Trophoblast cell (in vitro differentiated cells and primary cell): ENCODE data around the gene TAPBPL.
A peak's percentile ranks its signal among the peaks of the same experiment; 100 is the strongest.

Experiments
- DNase-seq, 2 donors: peaks; one replicate each; pipeline ENCODE4 v3.0.0-alpha.2; 2016
- H2AFZ ChIP-seq: 2 replicates; pipeline ENCODE4 v1.6.1; 2013; ENCODE audit warnings: low read length, moderate library complexity, mild to moderate bottlenecking; ENCODE audit not compliant: insufficient read depth, poor library complexity
- H2AK5ac ChIP-seq: 2 replicates; pipeline ENCODE4 v1.6.1; 2013; ENCODE audit warnings: mild to moderate bottlenecking, low read length
- H2BK120ac ChIP-seq: 2 replicates; pipeline ENCODE4 v1.6.1; 2013; ENCODE audit warnings: low read length, mild to moderate bottlenecking, moderate library complexity; ENCODE audit not compliant: insufficient read depth, poor library complexity
- H2BK12ac ChIP-seq: 2 replicates; pipeline ENCODE4 v1.6.1; 2013; ENCODE audit warnings: mild to moderate bottlenecking, low read length, moderate library complexity
- H2BK5ac ChIP-seq: 2 replicates; pipeline ENCODE4 v1.6.1; 2013; ENCODE audit warnings: low read length, low read depth, moderate library complexity, mild to moderate bottlenecking; ENCODE audit not compliant: poor library complexity
- H3K14ac ChIP-seq: 2 replicates; pipeline ENCODE4 v1.6.1; 2013; ENCODE audit warnings: mild to moderate bottlenecking, low read length
- H3K18ac ChIP-seq: 2 replicates; pipeline ENCODE4 v1.6.1; 2013; ENCODE audit warnings: mild to moderate bottlenecking, low read length
- H3K23ac ChIP-seq: 2 replicates; pipeline ENCODE4 v1.6.1; 2013; ENCODE audit warnings: low read length
- H3K27ac ChIP-seq: 2 replicates; pipeline ENCODE4 v1.5.1; 2013; ENCODE audit warnings: low read depth, mild to moderate bottlenecking, inconsistent platforms, low read length, moderate library complexity
- H3K27me3 ChIP-seq: 2 replicates; pipeline ENCODE4 v1.6.1; 2013; ENCODE audit warnings: inconsistent platforms, mild to moderate bottlenecking, low read length, moderate library complexity; ENCODE audit not compliant: insufficient read depth
- H3K36me3 ChIP-seq, 2 experiments: 1 replicate in 1 of 2; 2 replicates in 1 of 2; pipeline ENCODE4 v1.6.1; 2013; ENCODE audit warnings: low read length in 2 of 2, mild to moderate bottlenecking in 2 of 2, moderate library complexity in 1 of 2; ENCODE audit not compliant: insufficient read depth in 2 of 2, control insufficient read depth in 1 of 2
- H3K4ac ChIP-seq: 2 replicates; pipeline ENCODE4 v1.6.1; 2013; ENCODE audit warnings: low read depth, mild to moderate bottlenecking, low read length, moderate library complexity
- H3K4me1 ChIP-seq, 2 experiments: 1 replicate in 1 of 2; 2 replicates in 1 of 2; pipeline ENCODE4 v1.6.1; 2013; ENCODE audit warnings: low read length in 2 of 2, mild to moderate bottlenecking in 2 of 2, moderate library complexity in 1 of 2; ENCODE audit not compliant: insufficient read depth in 2 of 2, control insufficient read depth in 1 of 2
- H3K4me2 ChIP-seq: 2 replicates; pipeline ENCODE4 v1.6.1; 2013; ENCODE audit warnings: inconsistent platforms, mild to moderate bottlenecking, low read length, moderate library complexity
- H3K4me3 ChIP-seq: 2 replicates; pipeline ENCODE4 v1.5.1; 2013; ENCODE audit warnings: mild to moderate bottlenecking, low read depth, low read length, inconsistent platforms
- H3K79me1 ChIP-seq: one replicate; pipeline ENCODE4 v1.6.1; 2013; ENCODE audit warnings: low read length
- H3K79me2 ChIP-seq: 2 replicates; pipeline ENCODE4 v1.6.1; 2013; ENCODE audit warnings: low read length, mild to moderate bottlenecking; ENCODE audit not compliant: control insufficient read depth, insufficient read depth, poor library complexity
- H3K9ac ChIP-seq: 2 replicates; pipeline ENCODE4 v1.6.1; 2013; ENCODE audit warnings: mild to moderate bottlenecking, low read length
- H3K9me3 ChIP-seq: 2 replicates; pipeline ENCODE4 v1.6.1; 2013; ENCODE audit warnings: low read depth, mild to moderate bottlenecking, control low read depth, inconsistent platforms, low read length; ENCODE audit not compliant: insufficient read depth
- H4K12ac ChIP-seq: 2 replicates; pipeline ENCODE4 v1.6.1; 2013; ENCODE audit warnings: low read depth, mild to moderate bottlenecking, low read length, moderate library complexity
- H4K8ac ChIP-seq: 2 replicates; pipeline ENCODE4 v1.6.1; 2013; ENCODE audit warnings: low read depth, mild to moderate bottlenecking, low read length, moderate library complexity
- H4K91ac ChIP-seq: one replicate; pipeline ENCODE4 v1.6.1; 2013; ENCODE audit warnings: low read depth, mild to moderate bottlenecking, low read length, moderate library complexity
- WGBS: extraction: QIAGEN DNeasy Blood & Tissue Kit; methylation state at CpG from one replicate; pipeline ENCODE4 v1.1.7; 2013; ENCODE audit warnings: missing lambda C conversion rate; ENCODE audit not compliant: insufficient read length, insufficient coverage; ENCODE audit errors: extremely low coverage; 5-methylcytosine and 5-hydroxymethylcytosine counted together

Gene TAPBPL

GRCh38 chr12:6460751-6461371 lies 9.0 kb downstream of the TAPBPL start:
- Histone ChIP-seq H3K4me1 (no peaks in the 10 kb centered on the region), H2AK5ac (no peak overlapping the region), H3K9ac (no peak overlapping the region), H3K27ac (no peak overlapping the region), H3K79me2 (no peaks in the 10 kb centered on the region), H4K91ac (no peak overlapping the region), H3K4me2 (no peak overlapping the region), H3K36me3 (peaks cover 28 to 42% of the 10 kb centered on the region in 2 experiments), H2BK5ac (no peak overlapping the region), H3K4ac (no peak overlapping the region), H3K27me3 (no peaks in the 10 kb centered on the region), H4K12ac (no peak overlapping the region), H4K8ac (no peak overlapping the region), H3K9me3 (peaks cover 3% of the 10 kb centered on the region), H2BK120ac (no peak overlapping the region), H2AFZ (no peak overlapping the region), H3K4me3 (no peak overlapping the region), H3K18ac (no peak overlapping the region), H3K14ac (no peak overlapping the region), H2BK12ac (no peak overlapping the region), H3K23ac (no peak overlapping the region), H3K79me1 (no peaks in the 10 kb centered on the region)
- no CpG with 5 or more reads among the region's 10 CpGs for WGBS
- no peak for DNase-seq

DNA sequence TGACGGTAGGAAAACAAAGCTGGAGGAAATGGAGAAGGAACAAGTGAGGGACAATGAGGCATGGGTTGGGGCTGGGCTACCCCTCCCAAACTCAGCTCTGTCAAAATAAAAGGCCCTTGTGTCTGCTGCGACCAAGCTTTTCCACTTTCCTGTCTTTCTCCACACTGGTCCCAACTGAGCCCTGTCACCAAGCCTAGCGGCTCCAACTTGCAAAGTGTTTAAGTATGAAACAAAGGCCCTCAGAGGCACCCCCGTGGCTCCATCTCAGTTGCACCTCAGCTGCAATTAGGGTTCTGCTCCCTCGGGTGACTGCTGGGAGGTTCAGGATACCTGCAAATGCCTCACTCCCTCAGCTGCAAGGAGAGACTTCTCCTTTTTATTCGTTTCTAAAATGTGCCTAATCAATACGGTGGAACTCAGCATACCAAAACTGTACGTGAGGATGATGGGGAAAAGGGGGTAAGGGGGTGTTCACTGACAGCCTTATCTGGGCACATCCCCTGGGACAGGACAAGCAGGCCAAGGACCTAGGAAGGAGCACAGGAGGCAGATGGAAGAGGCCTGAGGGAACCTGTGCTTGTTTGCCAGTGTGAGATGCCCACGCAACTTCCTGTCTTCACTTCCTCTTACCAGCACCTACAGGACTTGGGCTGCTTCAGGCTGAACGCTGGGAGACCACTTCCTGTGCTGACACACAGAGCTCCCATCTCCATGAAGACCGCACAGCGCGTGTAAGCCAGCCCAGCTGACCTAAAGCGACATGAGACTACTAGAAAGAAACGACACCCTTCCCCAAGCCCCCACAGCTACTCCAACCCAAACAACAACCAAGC lies 9.8 kb downstream of the TAPBPL start:
- Histone ChIP-seq H2AFZ (no peak overlapping the region), H3K4me2 (no peak overlapping the region), H3K18ac (no peak overlapping the region), H3K9ac (peak overlapping the region; percentile 19), H4K12ac (no peak overlapping the region), H2BK120ac (no peak overlapping the region), H4K8ac (no peak overlapping the region), H3K4me3 (no peak overlapping the region), H3K79me1 (no peaks in the 10 kb centered on the region), H3K23ac (no peak overlapping the region), H3K14ac (no peak overlapping the region), H3K36me3 (peaks cover 31 to 46% of the 10 kb centered on the region in 2 experiments), H3K79me2 (no peaks in the 10 kb centered on the region), H3K27ac (no peak overlapping the region), H2BK12ac (no peak overlapping the region), H2BK5ac (no peak overlapping the region), H4K91ac (no peak overlapping the region), H3K4me1 (no peaks in the 10 kb centered on the region), H3K4ac (no peak overlapping the region), H2AK5ac (no peak overlapping the region), H3K27me3 (no peaks in the 10 kb centered on the region), H3K9me3 (peaks cover 3% of the 10 kb centered on the region)
- no CpG with 5 or more reads among the region's 15 CpGs for WGBS
- DNase-seq: peak in 1 of 2 donors; percentile 18

DNA sequence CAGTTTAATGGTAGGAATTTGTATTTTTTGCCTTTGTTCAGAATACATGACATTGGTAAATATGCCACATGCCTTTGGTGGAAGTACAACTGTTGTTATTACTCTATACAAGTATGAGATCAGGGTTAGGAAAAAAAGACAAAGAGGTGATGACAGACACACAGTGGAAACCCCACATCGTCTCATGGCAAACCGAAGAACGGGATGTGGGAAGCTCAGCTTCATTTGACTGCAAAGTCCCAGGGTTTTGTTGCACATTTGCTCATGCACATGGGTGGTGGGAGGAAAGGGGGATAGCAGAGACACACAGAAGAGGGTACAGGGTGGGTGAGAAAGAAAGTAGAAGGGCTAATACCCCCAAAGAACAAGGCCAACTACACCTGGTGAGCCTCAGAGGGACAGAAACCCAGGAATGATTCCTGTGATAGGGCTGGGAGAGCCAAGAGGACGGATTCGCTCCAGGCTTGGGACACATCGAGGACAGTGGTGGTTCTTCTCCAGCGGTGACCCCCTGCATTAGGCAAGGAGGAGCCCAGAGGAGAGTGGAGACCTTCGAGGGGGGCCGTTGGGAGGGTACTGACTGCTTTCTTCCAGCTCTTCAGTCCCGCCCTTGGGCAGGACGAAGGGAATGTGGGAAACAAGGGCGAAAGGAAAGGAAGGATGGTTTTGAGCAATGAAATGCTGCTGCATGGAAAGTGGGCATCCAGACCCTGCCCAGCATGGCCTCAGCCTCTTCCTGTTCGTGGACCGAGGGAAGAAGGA lies 10.6 kb downstream of the TAPBPL start:
- Histone ChIP-seq H2AFZ (no peak overlapping the region), H3K79me2 (no peaks in the 10 kb centered on the region), H4K91ac (no peak overlapping the region), H3K79me1 (no peaks in the 10 kb centered on the region), H3K9ac (no peak overlapping the region), H3K27ac (no peak overlapping the region), H3K4ac (no peak overlapping the region), H3K4me1 (no peaks in the 10 kb centered on the region), H2BK5ac (no peak overlapping the region), H3K4me2 (no peak overlapping the region), H3K4me3 (no peak overlapping the region), H3K23ac (no peak overlapping the region), H4K8ac (no peak overlapping the region), H3K36me3 (peaks cover 31 to 47% of the 10 kb centered on the region in 2 experiments), H3K27me3 (no peaks in the 10 kb centered on the region), H4K12ac (no peak overlapping the region), H2AK5ac (no peak overlapping the region), H2BK12ac (no peak overlapping the region), H3K18ac (no peak overlapping the region), H3K14ac (no peak overlapping the region), H3K9me3 (peaks cover 3% of the 10 kb centered on the region), H2BK120ac (no peak overlapping the region)
- WGBS: no CpG with 5 or more reads among the region's 14 CpGs
- peak in 1 of 2 donors; percentile 10 for DNase-seq

DNA sequence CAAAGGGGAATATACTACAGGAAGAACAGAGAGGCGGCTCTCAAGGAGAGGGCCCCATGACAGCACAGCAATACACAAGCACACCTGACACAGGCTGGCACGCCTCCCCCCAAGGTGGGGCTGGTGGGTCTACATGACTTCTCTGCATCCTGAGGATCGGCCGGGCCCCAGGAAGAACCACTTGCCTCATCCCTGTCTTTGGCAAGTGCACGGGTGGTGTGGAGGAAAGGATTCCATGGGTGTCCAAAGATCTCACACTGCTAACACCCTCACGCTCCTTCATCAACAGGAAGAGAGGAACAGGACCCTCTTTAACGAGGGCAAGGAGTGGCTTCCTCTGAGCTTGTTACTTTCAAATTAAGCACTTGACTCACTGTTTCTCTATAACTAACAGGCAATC lies 11.4 kb downstream of the TAPBPL start:
- H3K27ac ChIP-seq: no peak overlapping the region
- no peak overlapping the region for H3K4ac ChIP-seq
- no peak overlapping the region for H3K23ac ChIP-seq
- no peak overlapping the region for H3K14ac ChIP-seq
- no peak overlapping the region for H2AFZ ChIP-seq
- H4K12ac ChIP-seq: no peak overlapping the region
- no peak overlapping the region for H3K9ac ChIP-seq
- H3K36me3 ChIP-seq: peaks cover 31 to 47% of the 10 kb centered on the region in 2 experiments
- H3K18ac ChIP-seq: no peak overlapping the region
- no peak overlapping the region for H2BK120ac ChIP-seq
- no peak overlapping the region for H4K8ac ChIP-seq
- H2AK5ac ChIP-seq: no peak overlapping the region
- H2BK12ac ChIP-seq: no peak overlapping the region
- WGBS: no CpG with 5 or more reads among the region's 7 CpGs
- H3K4me1 ChIP-seq: no peaks in the 10 kb centered on the region
- H3K79me2 ChIP-seq: no peaks in the 10 kb centered on the region
- H3K4me2 ChIP-seq: no peak overlapping the region
- DNase-seq: no peak
- H3K79me1 ChIP-seq: no peaks in the 10 kb centered on the region
- H3K9me3 ChIP-seq: peaks cover 3% of the 10 kb centered on the region
- H3K27me3 ChIP-seq: no peaks in the 10 kb centered on the region
- H2BK5ac ChIP-seq: no peak overlapping the region
- no peak overlapping the region for H3K4me3 ChIP-seq
- no peak overlapping the region for H4K91ac ChIP-seq
